ENCODE results near the gene TFAP2A.

TFAP2A gene

GRCh38 chr6:10414756-10415616 is at the start of gene TFAP2A:
Gene TFAP2A (minus strand): TSS chr6:10415074. CDS start chr6:10414991, 83 bp downstream.
- DNase-seq (ENCODE audit: low read depth): peak; percentile 29

- no peak for DNase-seq (ENCODE audit: low read depth)
Measured at GRCh38 chr6:10463491-10464481, 48.9 kb upstream of the TFAP2A start.

- DNase-seq (ENCODE audit: low read depth): no peak
Measured at GRCh38 chr6:10463040-10463439, 48.2 kb upstream of the TFAP2A start.

- no peak for DNase-seq (ENCODE audit: low read depth)
Measured at GRCh38 chr6:10461850-10462249, 47.0 kb upstream of the TFAP2A start.

- no peak for DNase-seq (ENCODE audit: low read depth)
Measured at GRCh38 chr6:10460096-10460495, 45.2 kb upstream of the TFAP2A start.

- no peak for DNase-seq (ENCODE audit: low read depth)
Measured at GRCh38 chr6:10458287-10458686, 43.4 kb upstream of the TFAP2A start.

DNA sequence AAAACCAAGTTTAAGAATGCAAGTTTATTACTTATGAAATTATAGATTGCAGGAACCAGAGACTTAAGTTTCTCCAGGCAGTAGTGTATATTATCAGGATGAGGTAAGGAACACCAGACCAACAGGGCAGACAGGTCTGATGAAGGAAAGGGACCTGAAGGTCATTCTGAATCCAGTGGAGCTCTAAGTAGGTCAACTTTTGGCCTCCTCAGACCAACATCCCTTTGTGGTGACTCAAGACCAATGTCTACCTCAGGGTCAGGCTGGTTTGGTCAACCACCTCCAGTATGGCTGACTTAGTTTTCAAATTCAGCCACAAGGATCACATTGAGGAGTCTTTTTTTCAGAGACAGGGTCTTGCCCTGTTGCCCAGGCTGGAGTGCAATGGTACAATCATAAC is 38.7 kb upstream of the TFAP2A start:
- DNase-seq (ENCODE audit: low read depth): no peak

- peak; percentile 99 for DNase-seq (ENCODE audit: low read depth)
Measured at GRCh38 chr6:10451828-10452509, 37.1 kb upstream of the TFAP2A start.

GRCh38 chr6:10451394-10451793 is 36.5 kb upstream of the TFAP2A start:
- no peak for DNase-seq (ENCODE audit: low read depth)

- no peak for DNase-seq (ENCODE audit: low read depth)
Measured at GRCh38 chr6:10449751-10450150, 34.9 kb upstream of the TFAP2A start.

- no peak for DNase-seq (ENCODE audit: low read depth)
Measured at GRCh38 chr6:10448096-10448495, 33.2 kb upstream of the TFAP2A start.

DNA sequence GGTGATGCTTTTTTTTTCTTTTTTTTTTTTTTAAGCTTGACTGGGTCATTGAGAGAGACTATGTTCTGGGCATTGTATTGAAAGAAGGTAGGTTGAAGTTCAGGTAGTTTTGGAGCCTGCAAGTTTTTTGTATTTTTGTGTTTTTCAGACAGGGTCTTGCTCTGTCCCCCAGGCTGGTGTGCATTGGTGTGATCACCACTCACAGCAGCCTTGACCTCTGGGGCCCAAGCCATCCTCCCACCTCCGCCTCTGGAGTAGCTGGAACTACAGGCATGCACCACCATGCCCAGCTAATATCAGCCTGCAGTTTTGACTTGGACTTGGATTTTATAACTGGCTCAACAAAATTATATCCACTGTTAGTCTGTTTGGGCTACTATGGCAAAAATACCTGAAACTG is 31.7 kb upstream of the TFAP2A start:
- no peak for DNase-seq (ENCODE audit: low read depth)

DNA sequence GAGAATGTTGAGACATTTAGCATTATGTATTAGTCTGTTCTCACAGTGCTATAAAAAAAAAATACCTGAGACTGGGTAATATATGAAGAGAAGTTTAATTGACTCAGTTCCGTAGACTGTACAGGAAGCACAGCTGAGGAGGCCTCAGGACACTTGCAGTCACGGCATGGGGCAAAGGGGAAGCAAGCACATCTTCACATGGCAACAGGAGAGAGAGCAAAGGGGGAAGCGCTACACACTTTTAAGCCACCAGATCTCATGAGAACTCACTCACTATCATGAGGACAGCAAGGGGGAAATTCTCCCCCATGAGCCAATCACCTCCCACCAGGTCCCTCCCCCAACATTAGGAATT is 26.8 kb upstream of the TFAP2A start:
- DNase-seq (ENCODE audit: low read depth): no peak

GRCh38 chr6:10441004-10441654 is 26.3 kb upstream of the TFAP2A start:
- DNase-seq (ENCODE audit: low read depth): peak; percentile 99

DNA sequence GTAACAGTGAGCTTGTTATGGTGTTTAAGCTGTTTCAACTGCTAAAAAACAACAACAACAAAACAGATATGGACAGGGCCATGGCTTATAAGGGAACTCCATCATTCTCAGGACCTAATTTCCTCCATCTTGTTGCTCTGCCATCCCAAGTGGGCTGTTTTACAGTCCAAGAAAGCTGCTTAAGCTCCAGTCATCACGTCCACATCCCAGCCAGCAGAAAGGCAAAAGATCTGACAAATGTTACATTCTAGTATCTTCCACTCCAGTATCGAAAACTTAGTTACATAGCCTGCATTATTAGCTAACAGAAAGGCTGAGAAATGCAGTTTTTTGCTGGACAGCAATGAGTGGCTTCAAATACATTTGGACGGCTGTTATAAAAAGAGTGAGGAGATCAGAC is 23.0 kb upstream of the TFAP2A start:
- no peak for DNase-seq (ENCODE audit: low read depth)

DNA sequence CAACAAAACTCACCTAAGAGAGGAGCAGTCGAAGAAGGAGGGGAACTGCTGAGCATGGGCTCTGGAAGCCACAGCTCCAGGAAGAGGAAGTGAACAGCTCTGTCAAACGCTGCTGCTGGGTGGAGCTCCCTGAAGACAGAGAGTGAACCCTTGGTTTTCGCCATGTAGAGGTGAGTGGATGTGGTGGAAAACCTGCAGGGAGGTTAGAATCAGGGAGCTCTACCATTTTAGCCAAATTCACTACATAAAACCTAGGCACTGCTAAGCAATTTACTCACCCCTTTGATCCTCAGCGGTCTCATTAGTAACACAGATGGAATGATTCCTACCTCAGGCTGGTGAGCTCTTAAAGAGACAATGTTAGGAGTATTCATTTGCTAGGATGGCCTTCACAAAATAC is 19.4 kb upstream of the TFAP2A start:
- no peak for DNase-seq (ENCODE audit: low read depth)

DNA sequence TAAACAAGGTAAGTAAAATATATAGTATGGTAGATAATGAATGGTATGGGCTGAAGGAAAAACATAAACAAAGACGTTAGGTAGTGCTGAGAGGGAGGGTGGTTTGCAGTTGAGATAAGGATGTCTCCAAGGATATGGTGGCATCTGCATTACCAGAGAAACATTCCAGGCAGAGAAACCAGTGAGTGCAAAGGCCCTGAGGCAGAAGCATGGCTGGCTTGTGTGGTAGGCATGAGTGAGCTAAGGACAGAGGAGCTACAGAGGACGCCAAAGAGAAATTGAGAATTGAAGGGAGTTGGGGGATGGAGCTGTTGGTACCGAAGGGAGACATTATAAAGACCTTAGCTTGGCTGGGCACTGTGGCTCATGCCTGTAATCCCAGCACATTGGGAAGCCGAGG is 18.4 kb upstream of the TFAP2A start:
- no peak for DNase-seq (ENCODE audit: low read depth)

DNA sequence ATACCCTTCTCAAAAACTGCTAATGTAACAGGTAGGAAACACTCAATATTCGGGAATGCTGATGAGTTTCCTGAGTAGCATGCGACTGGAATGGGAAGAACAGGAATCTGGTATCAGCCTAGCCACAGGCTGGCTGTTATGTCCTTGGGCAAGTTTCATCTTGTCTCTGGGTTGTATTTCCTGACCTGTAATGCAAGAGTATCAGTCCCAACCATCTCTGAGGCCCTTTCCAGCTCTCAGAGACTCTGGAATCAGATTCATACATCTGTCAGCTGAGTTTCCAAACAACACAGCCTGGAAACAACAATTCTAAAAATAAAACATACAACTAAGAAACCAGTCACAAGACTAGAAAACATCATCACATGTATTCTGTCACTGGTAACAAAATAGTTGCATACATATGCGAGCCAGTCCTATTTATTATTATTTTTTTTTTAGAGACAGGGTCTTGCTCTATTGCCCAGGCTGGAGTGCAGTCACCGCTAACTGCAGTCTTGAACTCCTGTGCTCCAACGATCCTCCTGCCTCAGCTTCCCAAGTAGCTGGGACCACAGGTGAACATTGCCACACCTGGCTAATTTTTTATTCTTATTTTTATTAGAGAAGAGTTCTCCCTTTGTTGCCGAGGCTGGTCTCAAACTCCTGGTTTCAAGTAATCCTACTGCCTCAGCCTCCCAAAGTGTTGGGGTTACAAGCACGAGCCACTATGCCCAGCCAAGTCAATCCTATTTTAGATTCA is 16.7 kb upstream of the TFAP2A start:
- DNase-seq (ENCODE audit: low read depth): no peak

- DNase-seq (ENCODE audit: low read depth): peak; percentile 45
Measured at GRCh38 chr6:10429638-10430427, 15.0 kb upstream of the TFAP2A start.

GRCh38 chr6:10426781-10427279 is 12.0 kb upstream of the TFAP2A start:
- no peak for DNase-seq (ENCODE audit: low read depth)
